Stimulated activated CD8-positive, alpha-beta memory T cell treated with anti-CD3 and anti-CD28 coated beads, Interleukin-7, amount 100 ng/mL, for 24 hours (primary cell): ENCODE measurements around the gene TSHZ2.
"Not testable (repeated sequence)": the region's sequence is repeated elsewhere in the genome, so short reads cannot be mapped to it uniquely, and the experiment has no call there.

Experiments
- DNase-seq: peaks from one replicate; pipeline ENCODE4 v3.0.0-alpha.2; 2020; ENCODE audit warnings: low read depth

TSHZ2 gene

GRCh38 chr20:53087037-53087777 is 115.0 kb downstream of the TSHZ2 start:
- DNase-seq: no peak

DNA sequence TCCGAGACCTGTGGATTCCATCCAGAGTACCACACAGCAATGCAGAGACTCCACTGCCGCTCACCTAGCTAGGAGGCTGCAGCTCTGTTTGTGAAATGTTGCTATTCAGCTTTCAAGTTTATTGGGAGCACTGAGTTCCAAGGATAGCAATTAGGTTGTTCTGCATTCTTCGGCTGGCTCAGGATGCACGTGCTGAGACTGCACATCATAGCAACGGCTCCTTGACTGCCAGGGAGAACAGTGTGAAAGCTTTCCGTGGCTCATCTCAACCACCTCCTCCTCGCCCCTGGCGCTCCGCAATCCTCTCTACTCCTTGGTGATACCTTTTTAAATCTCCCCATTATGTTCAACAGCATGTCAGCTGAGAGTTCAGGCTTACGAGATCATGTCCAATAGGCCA is 116.6 kb downstream of the TSHZ2 start:
- no peak for DNase-seq

- not testable (repeated sequence) for DNase-seq
These were observed 117.7 kb downstream of the TSHZ2 start for GRCh38 chr20:53089851-53090250.

GRCh38 chr20:53091789-53092188 is 119.6 kb downstream of the TSHZ2 start:
- no peak for DNase-seq

GRCh38 chr20:53092772-53093300 is 120.7 kb downstream of the TSHZ2 start:
- no peak for DNase-seq

GRCh38 chr20:53097371-53097770 is 125.2 kb downstream of the TSHZ2 start:
- DNase-seq: no peak

GRCh38 chr20:53097791-53098190 is 125.6 kb downstream of the TSHZ2 start:
- no peak for DNase-seq

GRCh38 chr20:53098621-53099020 is 126.5 kb downstream of the TSHZ2 start:
- DNase-seq: no peak

- DNase-seq: no peak
These were observed 127.7 kb downstream of the TSHZ2 start for GRCh38 chr20:53099856-53100255.

DNA sequence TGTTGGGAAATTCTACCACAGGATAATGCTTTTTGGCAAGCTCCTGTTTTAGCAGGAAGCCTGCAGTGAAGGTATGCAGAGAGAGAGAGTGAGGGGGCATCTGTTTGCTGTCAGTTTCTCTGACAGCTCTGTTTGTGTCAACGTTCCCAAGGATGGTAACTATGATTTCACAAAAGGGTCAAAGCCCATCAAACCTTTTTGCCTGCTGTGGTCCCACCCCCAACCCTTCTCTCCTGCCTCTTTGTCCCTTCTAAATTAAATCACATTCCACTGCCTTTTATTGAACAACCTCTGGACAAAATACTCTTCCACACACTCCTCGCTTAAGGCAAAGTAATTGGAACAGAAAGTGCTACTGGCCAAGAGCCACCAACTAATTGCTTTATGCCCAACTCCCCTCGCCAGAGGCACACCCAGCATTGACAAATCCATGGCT is 128.3 kb downstream of the TSHZ2 start:
- DNase-seq: no peak

DNA sequence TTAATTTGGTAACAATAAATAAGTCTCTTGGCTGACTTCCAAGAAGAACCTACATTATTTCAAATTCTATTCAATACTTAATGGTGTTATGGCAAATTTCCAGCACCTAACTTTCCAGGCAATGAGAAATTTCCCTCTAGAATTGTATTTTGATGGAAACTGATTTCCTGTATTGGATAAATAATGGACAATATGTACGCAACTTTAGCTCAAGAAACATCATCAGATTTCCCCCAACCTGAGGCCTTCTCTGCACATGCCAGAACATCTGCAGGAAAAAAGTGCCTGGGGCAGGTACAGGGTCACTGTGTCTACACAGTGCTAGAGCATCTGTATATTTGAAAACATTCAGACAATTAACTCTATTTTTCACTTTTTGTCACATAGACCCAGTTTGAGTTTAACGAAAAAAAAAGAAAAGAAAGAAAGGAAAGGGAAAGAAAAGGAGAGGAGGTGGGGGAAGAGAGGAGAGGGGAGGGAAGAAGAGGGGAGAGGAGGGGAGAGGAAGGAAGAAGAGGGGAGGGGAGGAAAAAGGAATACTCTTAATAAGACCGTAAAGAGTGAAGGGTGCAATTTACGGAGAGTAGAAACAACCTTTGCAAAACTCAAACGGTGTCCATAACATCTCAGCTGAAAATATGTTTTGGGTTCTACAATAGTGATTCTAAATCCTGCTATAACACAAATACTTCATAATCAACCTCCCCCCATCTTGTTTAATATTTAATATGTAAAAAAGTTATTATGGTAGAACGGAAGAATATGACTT is 130.0 kb downstream of the TSHZ2 start:
- no peak for DNase-seq

DNA sequence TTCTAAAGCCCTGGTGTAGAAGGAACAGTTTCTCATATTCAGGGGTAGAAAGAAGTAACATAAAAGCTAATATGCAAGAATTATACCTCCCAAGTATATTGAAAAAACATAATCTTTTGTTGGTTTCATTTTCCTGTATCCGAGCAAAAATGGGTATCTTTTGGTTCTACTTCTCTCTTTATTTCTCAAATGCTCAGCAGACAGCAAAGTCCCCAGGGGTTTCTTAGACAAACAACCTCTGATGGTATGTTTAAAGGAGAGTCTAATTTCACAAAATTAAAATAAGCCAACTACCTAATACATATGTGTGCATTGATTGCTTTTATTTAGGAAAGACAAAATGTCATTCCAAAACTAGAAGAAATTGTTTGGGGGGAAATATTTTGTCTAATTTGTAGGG is 131.0 kb downstream of the TSHZ2 start:
- DNase-seq: no peak

DNA sequence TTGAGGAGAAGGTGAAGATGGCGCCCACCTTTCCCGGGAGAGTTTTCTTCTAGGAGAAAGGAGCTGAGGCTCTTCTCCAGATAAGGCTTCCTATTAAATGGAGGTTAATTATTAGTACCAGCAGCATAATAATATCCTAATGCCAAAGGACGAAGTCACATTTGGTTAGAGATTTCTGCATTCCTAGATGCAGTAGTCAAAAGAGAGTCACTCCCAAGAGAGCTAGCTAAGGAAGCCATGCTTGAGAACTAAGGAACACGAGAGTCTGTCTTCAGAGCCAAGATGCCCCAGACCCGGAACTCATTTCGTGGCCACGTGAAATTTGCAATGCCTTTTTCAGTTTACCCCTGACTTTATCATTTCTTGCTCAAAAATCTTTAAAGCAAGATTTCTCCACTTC is 132.7 kb downstream of the TSHZ2 start:
- no peak for DNase-seq

DNA sequence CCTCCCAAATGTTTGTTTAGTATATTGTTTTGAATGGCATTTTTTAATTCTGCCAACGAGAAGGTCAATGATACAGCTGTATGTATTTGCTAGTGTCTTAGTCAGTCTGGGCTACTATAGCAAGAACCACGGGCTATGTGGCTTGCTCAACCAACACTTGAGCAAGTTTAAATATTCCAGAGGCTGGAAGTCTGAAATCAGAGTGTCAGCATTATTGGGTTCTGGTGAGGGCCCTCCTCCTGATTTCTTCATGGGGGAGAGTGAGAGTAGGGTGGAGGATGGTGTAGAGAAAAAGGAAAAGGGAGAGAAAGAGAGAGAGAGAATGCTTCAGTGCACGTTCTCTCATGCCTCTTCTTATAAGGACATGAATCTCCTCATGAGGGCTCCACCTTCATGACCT is 144.6 kb downstream of the TSHZ2 start:
- DNase-seq: no peak

- no peak for DNase-seq
These were observed 150.7 kb downstream of the TSHZ2 start for GRCh38 chr20:53122853-53123252.

- DNase-seq: no peak
These were observed 152.0 kb downstream of the TSHZ2 start for GRCh38 chr20:53124075-53124551.

DNA sequence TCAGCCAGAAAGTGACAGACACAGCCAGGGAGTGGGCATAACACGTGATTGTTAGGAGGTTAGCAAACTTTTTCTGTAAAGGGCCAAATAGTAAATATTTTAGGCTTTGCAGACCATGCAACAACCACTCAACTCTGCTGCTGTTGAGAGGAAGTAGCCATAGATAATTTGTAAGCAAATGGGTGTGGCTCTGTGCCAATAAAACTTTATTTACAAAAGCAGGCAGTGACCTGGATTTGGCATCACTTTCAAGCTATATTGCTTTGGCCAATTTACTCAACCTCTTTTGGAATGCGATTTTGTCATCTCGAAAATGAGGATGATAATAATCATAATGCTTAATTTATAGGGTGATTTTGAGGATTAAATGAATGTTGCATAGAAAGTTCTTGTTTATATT is 152.6 kb downstream of the TSHZ2 start:
- no peak for DNase-seq

- DNase-seq: no peak
These were observed 154.0 kb downstream of the TSHZ2 start for GRCh38 chr20:53126185-53126584.

GRCh38 chr20:53127027-53127426 is 154.9 kb downstream of the TSHZ2 start:
- no peak for DNase-seq

- no peak for DNase-seq
These were observed 155.8 kb downstream of the TSHZ2 start for GRCh38 chr20:53128004-53128403.

- no peak for DNase-seq
These were observed 157.4 kb downstream of the TSHZ2 start for GRCh38 chr20:53129563-53129962.

DNA sequence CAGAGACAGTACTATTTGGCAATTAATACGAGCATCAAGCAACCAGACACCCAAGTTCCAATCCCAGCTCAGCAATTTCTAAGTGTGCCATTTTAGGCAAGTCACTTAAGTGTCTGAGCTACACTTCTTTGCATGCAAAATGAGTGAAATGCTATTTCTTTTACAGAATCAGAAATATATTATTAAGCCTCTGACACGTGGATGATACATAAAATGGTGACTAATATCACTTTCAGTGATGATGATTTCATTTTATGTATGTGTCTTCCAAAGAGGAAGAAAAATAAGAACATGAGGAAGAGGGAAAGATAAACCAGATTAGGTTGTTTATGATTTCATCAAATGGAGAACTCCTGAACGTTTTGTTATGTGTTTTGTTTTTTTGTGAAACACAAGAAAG is 158.6 kb downstream of the TSHZ2 start:
- no peak for DNase-seq

DNA sequence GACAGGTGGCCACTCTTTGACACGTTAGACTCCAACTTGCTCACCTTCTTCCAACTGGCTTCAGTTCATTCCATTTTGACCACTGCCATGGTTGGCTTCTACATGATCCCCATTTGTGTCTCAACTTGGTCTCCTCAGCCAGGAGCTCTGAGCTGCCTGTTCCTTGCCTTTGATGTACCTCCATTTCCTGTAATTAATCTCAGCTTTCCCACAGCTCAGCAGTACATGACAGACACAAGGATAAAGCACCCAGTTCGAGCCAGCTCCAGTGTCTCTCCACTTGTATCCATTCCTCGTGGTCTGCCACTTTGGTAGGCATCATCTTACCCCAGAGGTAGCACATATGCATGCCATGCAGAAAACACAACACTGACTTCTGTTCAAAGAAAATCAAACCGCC is 161.0 kb downstream of the TSHZ2 start:
- DNase-seq: no peak
